Adrenal gland (tissue), 12 donors: ENCODE data around the gene ITPKA. TPM values are rescaled to one million over a fixed set of nuclear protein-coding genes. Genes with fewer than 3 reads are reported as not detected.

ENCODE experiments used
- DNase-seq, 7 donors: peaks; one replicate each; pipeline ENCODE4 v3.0.0-alpha.2; 2019 to 2020
- H3K27ac ChIP-seq, 5 donors: fragments of 200-600 bp; sonication (generic) in 4 of 5; 1 replicate in 3 of 5; 2 replicates in 2 of 5; pipeline versions ENCODE4 v1.5.1 to v1.8.0; 2016 to 2020; ENCODE audit warnings: mild to moderate bottlenecking in 1 of 5
- H3K27me3 ChIP-seq: fragments of 200-600 bp; 2 replicates; pipeline ENCODE4 v1.8.0; 2021
- H3K36me3 ChIP-seq, 2 donors: fragments of 200-600 bp; replicated peaks in 1 of 2; 1 replicate in 1 of 2; 2 replicates in 1 of 2; pipeline versions ENCODE4 v1.5.1 to v1.8.0; 2018 to 2022
- H3K4me1 ChIP-seq, 2 donors: fragments of 200-600 bp; replicated peaks in 1 of 2; 1 replicate in 1 of 2; 2 replicates in 1 of 2; pipeline versions ENCODE4 v1.5.1 to v1.8.0; 2018 to 2021
- H3K4me3 ChIP-seq, 4 donors: fragments of 200-600 bp; sonication (generic) in 3 of 4; one replicate each; pipeline ENCODE4 v1.5.1; 2016 to 2018
- H3K9me3 ChIP-seq, 3 donors: fragments of 200-600 bp; sonication (generic) in 1 of 3; replicated peaks in 1 of 3; 1 replicate in 2 of 3; 2 replicates in 1 of 3; pipeline versions ENCODE4 v1.5.1 to v1.8.0; 2016 to 2021
- CTCF ChIP-seq, 6 experiments: fragments of 450-650 bp in 4 of 6; fragments of 200-600 bp in 2 of 6; sonication (generic) in 1 of 6; IDR thresholded peaks; 1 replicate in 5 of 6; 2 replicates in 1 of 6; pipeline versions ENCODE4 v1.5.1 to v1.8.0; 2016 to 2021; ENCODE audit warnings: antibody characterized with exemption in 6 of 6, mild to moderate bottlenecking in 2 of 6, moderate library complexity in 1 of 6
- POLR2A ChIP-seq, 2 donors: fragments of 450-650 bp; IDR thresholded peaks; one replicate each; pipeline ENCODE4 v1.6.1; 2017; ENCODE audit warnings: antibody characterized with exemption in 2 of 2, mild to moderate bottlenecking in 2 of 2, moderate library complexity in 1 of 2
- WGBS, 4 donors: extraction: QIAGEN DNeasy Blood & Tissue Kit in 2 of 4; methylation state at CpG; one replicate each; pipeline versions ENCODE4 v1.1.5 to v1.1.7; 2013 to 2017; 5-methylcytosine and 5-hydroxymethylcytosine counted together
- intact Hi-C, 2 donors: fragments of 100-400 bp; cut with DNase I; formaldehyde crosslinking; loops; one replicate each; pipeline versions ENCODE4 v1.14.1 to v1.15.0; 2022 to 2023
- polyA plus RNA-seq, 3 donors: library from polyadenylated mRNA; stranded (reverse); fragments of 200-250 nt in 2 of 3; fragments of 350-450 nt in 1 of 3; fragmentation: Illumina TruSeq in 1 of 3; extraction: RNeasy Lipid Tissue Mini Kit (QIAGEN cat#74804) in 1 of 3; gene quantifications; one replicate each; pipeline ENCODE4 v1.2.3, GENCODE V29; 2013 to 2014
- total RNA-seq, 9 donors: library from RNA; depleted of rRNA in 4 of 9; stranded (reverse); fragments of >200 nt in 4 of 9; fragments of 120-200 nt in 1 of 9; fragmentation: NEBNext Ultra II Directional in 1 of 9; extraction: Animal tissue kit (Norgen Biotek cat#: 25700) in 1 of 9; gene quantifications; one replicate each; pipeline versions ENCODE4 v1.1.0 to v1.2.4, GENCODE V29; 2013 to 2023
- donor health status: healthy with polysubstance abuse.
- donor health status: Bipolar disorder and iron deficiency.
- donor health status: DM: yes; HTN: yes; CAD: no.
- donor health status: DM: no; HTN: no; CAD: no.
- donor health status: DM: no; HTN: no; CAD: no.
- donor health status: DM: yes; HTN: yes; CAD: no.

ITPKA gene
- total and polyA plus RNA-seq, 12 donors: 0.73 to 33.0 (median 14.4) TPM

DNA sequence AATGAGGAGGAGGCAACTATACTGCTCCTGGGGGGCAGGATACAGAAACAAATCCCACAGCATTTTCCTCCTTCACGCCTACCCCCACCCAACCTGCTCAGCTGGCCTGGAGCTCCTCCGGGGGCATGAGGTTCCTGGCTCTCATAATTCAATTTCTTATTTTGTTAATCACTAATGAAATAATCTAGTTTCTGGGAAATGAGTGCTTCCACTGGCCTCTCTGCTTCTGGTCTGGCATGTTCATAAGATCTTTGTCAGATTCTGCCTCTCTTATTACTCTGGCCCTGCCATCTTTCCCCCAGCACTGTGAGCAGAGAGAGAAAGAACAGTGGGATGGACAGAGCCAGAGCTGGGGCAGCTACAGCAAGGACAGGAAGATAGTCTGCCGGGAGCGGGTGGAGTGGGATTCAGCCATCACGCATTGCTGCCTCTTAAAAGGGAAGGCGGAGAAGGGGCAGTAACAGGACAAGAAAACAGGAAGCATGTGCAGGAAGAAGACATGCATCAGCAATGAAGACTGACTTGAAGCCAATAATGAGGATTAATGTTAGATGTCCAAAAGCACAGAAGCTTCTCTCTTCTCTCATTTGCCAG lies 36.8 kb downstream of the ITPKA start:
- DNase-seq: no peak
- Histone ChIP-seq H3K9me3 (no peaks in the 10 kb centered on the region), H3K27me3 (no peaks in the 10 kb centered on the region), H3K4me3 (no peak overlapping the region), H3K4me1 (no peaks in the 10 kb centered on the region), H3K27ac (no peak overlapping the region), H3K36me3 (peaks cover 0 to 67% of the 10 kb centered on the region in 2 donors)
- intact Hi-C loops: no loop called here
- WGBS, 4 donors: 62 to 76% (median 68%) methylated on average over 6 of the region's 6 CpGs
- no peak for TF ChIP-seq POLR2A (IDR thresholded peaks at IDR 0.05)
- TF ChIP-seq CTCF (IDR thresholded peaks at IDR 0.05): no peak

DNA sequence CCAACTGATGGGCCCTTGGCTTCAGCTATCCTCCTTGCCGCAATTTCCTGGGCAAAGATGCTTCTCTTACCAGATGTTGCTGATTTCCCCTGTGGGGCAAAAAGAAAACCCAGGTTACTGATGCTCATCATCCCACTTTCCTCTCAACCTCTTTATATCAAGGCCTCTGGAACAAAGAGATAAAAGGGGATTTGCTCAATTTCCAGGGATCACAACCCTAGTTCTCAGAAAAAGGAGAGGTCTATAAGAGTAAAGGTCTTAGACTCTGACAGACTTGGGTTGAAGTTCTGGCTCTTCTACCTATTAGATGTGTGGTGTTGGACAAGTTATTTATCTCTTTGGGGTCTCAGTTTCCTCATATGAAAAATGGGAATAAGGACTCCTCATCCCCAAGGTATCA lies 41.9 kb downstream of the ITPKA start:
- H3K4me3 ChIP-seq: no peak overlapping the region
- intact Hi-C loops: no loop called here

DNA sequence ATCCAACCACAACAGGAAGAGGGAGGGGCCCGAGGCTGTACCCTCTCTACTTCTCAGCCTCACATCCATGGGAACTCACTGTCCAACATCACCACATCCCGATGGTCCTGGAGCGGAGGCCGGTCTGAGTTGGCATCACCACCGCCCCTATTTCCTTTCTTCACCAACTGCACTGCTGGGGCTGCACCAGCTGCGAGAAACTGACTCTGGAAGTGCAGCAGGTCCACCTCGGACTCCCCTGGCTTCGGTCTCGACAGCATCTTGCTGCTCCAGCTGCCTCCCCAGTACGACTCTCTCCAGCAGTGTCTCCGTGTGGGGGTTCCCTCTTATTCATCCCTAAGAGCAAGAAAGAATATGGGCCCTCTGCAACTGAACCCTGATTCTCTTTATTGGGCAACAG lies 43.2 kb downstream of the ITPKA start:
- Histone ChIP-seq H3K4me3 (no peak overlapping the region), H3K36me3 (peaks cover 0 to 41% of the 10 kb centered on the region in 2 donors), H3K9me3 (no peaks in the 10 kb centered on the region), H3K27me3 (no peaks in the 10 kb centered on the region), H3K27ac (no peak overlapping the region), H3K4me1 (no peaks in the 10 kb centered on the region)
- intact Hi-C loops: no loop called here
- DNase-seq: no peak
- 89 to 95% (median 92%) methylated on average over 6 to 11 of the region's 11 CpGs for WGBS, 4 donors
- no peak for TF ChIP-seq POLR2A (IDR thresholded peaks at IDR 0.05)
- TF ChIP-seq CTCF (IDR thresholded peaks at IDR 0.05): no peak

More for the DNA sequence above, 41.9 kb downstream of the ITPKA start:
- 93 to 100% (median 99%) methylated on average over 1 of the region's 1 CpG for WGBS, 4 donors
- no peaks in the 10 kb centered on the region for H3K27me3 ChIP-seq
- DNase-seq: no peak
- TF ChIP-seq CTCF (IDR thresholded peaks at IDR 0.05) (no peak), POLR2A (IDR thresholded peaks at IDR 0.05) (no peak)
- H3K27ac ChIP-seq: no peak overlapping the region
- H3K9me3 ChIP-seq: no peaks in the 10 kb centered on the region
- no peaks in the 10 kb centered on the region for H3K4me1 ChIP-seq
- peaks cover 0 to 41% of the 10 kb centered on the region in 2 donors for H3K36me3 ChIP-seq

GRCh38 chr15:41543521-41543870 lies 49.8 kb downstream of the ITPKA start:
- Histone ChIP-seq H3K27ac (peak overlapping the region in 2 of 5 donors; percentile 78 to 81), H3K36me3 (no peaks in the 10 kb centered on the region), H3K27me3 (no peaks in the 10 kb centered on the region), H3K4me3 (peak overlapping the region in 3 of 4 donors; percentile 77 to 92 (median 89)), H3K4me1 (peaks cover 10% of the 10 kb centered on the region in 2 donors), H3K9me3 (no peaks in the 10 kb centered on the region)
- DNase-seq: no peak
- intact Hi-C loops: no loop called here
- no peak for TF ChIP-seq POLR2A (IDR thresholded peaks at IDR 0.05)
- no peak for TF ChIP-seq CTCF (IDR thresholded peaks at IDR 0.05)
- WGBS, 4 donors: 6 to 17% (median 7%) methylated on average over 8 of the region's 8 CpGs
